Nephron (organoid): ENCODE measurements around the gene GNB1.

ENCODE experiments used
- H3K27ac Mint-ChIP-seq, 3 experiments: 2 replicates each; pipeline ENCODE4 v1.8.0; 2020; ENCODE audit warnings: mixed read lengths in 3 of 3, mild to moderate bottlenecking in 2 of 3, moderate library complexity in 1 of 3
- H3K27me3 Mint-ChIP-seq: 2 replicates; pipeline ENCODE4 v1.8.0; 2021; ENCODE audit warnings: low read depth, mild to moderate bottlenecking, moderate library complexity, mixed read lengths
- H3K36me3 Mint-ChIP-seq: 2 replicates; pipeline ENCODE4 v1.8.0; 2020; ENCODE audit warnings: low read depth, mixed read lengths
- H3K4me1 Mint-ChIP-seq: 2 replicates; pipeline ENCODE4 v1.8.0; 2020; ENCODE audit warnings: mixed read lengths
- H3K4me3 Mint-ChIP-seq, 3 experiments: 2 replicates each; pipeline ENCODE4 v1.8.0; 2020; ENCODE audit warnings: mild to moderate bottlenecking in 3 of 3, mixed read lengths in 3 of 3, moderate library complexity in 2 of 3
- H3K9me3 Mint-ChIP-seq: 2 replicates; pipeline ENCODE4 v1.8.0; 2020; ENCODE audit warnings: mixed read lengths
- TF ChIP-seq, protein P1 (sequence below), 3 experiments: fragments of 200-600 bp; sonication (generic); IDR thresholded peaks; one replicate each; pipeline ENCODE4 v1.5.0; 2021; ENCODE audit warnings: antibody characterized with exemption in 3 of 3; ENCODE audit not compliant: unreplicated experiment in 3 of 3

GNB1 gene

DNA sequence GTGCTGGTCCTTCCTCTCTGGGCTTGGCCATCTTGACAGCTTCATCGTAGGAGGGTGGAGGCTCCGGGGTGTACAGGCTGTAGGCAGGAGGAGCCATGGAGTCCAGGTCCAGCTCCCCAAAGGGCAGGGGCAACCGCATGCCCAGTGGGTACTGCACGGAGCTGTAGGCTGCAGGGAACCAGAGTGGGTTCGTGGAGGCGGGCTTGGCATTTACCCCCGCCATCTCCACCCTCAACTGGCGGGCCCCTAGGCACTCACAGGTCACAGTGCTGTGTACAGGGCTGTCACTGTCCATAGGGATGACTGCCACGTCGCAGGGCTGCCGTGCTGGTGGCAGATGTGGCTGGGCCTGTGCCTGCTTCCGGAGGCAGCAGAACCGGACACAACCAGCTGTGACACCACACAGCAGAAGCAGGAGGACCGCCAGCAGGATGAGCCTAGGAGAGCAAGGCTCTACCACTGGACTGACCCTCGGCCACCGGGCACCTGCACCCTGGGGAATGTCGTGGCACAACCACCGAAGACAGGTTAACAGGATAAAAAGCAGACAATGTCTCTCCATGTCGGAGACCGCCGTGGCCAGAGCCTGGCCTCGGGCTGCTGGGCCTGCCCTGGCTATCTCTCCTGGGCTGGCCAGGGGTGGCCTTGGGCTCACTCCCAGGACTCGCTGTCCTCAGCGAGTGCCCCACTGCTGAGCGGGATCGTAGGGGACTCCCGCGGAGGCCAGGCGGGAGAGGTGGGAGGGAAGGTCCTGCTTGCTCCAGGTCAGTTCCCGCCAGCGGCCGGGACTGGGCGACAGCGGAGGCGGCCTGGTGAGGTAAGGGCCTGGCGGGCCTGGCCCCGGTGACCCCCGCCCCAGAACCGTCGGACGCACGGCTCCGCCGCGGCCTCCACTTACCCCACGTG is 27.4 kb upstream of the GNB1 start:
- H3K4me1 Mint-ChIP-seq, result peaks cover 22% of the 10 kb centered on the region
- TF ChIP-seq, protein P1, sequence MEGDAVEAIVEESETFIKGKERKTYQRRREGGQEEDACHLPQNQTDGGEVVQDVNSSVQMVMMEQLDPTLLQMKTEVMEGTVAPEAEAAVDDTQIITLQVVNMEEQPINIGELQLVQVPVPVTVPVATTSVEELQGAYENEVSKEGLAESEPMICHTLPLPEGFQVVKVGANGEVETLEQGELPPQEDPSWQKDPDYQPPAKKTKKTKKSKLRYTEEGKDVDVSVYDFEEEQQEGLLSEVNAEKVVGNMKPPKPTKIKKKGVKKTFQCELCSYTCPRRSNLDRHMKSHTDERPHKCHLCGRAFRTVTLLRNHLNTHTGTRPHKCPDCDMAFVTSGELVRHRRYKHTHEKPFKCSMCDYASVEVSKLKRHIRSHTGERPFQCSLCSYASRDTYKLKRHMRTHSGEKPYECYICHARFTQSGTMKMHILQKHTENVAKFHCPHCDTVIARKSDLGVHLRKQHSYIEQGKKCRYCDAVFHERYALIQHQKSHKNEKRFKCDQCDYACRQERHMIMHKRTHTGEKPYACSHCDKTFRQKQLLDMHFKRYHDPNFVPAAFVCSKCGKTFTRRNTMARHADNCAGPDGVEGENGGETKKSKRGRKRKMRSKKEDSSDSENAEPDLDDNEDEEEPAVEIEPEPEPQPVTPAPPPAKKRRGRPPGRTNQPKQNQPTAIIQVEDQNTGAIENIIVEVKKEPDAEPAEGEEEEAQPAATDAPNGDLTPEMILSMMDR (IDR thresholded peaks at IDR 0.05; ENCODE audit: unreplicated experiment in 3 of 3), result no peak
- H3K4me3 Mint-ChIP-seq, result peak overlapping the region; percentile 57 to 62 (median 57)
- no peak overlapping the region for H3K27ac Mint-ChIP-seq
- H3K36me3 Mint-ChIP-seq, result no peaks in the 10 kb centered on the region
- no peaks in the 10 kb centered on the region for H3K9me3 Mint-ChIP-seq
- H3K27me3 Mint-ChIP-seq, result peaks cover 13% of the 10 kb centered on the region

DNA sequence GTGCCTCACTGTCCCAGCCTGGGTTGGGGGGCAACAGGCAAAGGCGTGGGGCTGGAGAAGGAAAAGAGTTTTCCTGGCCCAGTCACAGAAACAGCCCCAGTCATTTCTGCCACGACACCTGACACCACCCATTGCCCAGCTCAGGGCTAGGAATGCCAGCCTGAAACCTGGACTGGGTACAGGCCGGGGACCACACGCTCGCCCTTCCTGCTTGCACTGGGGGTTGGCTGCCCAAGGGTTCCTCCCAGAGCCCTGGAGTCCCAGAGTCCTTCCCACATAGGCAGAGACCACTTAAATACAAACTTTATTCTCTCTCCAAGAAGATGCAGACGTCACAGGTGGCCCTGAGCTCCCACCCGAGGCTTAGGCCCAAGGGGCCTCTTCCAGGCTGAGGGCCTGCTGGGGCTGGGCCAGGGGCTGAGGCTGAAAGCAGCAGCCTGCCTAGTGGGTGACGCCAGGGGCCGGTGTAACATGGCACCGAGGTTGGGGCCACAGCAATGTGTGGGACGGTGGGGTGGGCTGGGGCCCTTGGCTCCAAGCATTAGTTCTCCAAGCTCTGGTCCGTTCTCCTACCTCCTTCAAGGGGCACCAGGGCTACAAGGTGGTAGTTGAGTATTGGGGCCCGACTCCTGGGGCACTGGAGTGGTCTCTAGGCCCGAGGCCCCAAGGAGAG is 26.6 kb upstream of the GNB1 start:
- Mint-ChIP-seq H3K27me3 (peaks cover 13% of the 10 kb centered on the region), H3K27ac (no peak overlapping the region), H3K4me3 (peak overlapping the region; percentile 43 to 62 (median 57)), H3K9me3 (no peaks in the 10 kb centered on the region), H3K36me3 (no peaks in the 10 kb centered on the region), H3K4me1 (peaks cover 22% of the 10 kb centered on the region)
- TF ChIP-seq, protein P1 (IDR thresholded peaks at IDR 0.05; ENCODE audit: unreplicated experiment in 3 of 3), result no peak

DNA sequence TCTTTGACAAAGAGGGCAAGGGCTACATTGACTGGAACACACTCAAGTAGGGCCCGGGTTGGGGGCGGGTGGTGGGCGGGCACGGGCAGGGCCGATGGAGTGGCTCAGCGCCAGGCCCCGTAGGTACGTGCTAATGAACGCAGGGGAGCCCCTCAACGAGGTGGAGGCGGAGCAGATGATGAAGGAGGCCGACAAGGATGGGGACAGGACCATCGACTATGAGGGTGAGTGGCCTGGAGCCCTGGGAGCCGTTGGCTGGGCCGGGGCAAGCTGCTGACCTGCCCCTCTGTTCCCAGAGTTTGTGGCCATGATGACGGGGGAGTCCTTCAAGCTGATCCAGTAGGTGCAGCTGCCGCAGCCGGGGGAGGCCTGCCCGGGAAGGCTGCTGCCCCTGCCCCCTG is 26.0 kb upstream of the GNB1 start:
- peaks cover 13% of the 10 kb centered on the region for H3K27me3 Mint-ChIP-seq
- no peaks in the 10 kb centered on the region for H3K36me3 Mint-ChIP-seq
- H3K4me3 Mint-ChIP-seq, result peak overlapping the region in 1 of 3 experiments; percentile 42
- no peak overlapping the region for H3K27ac Mint-ChIP-seq
- TF ChIP-seq, protein P1 (IDR thresholded peaks at IDR 0.05; ENCODE audit: unreplicated experiment in 3 of 3), result no peak
- no peaks in the 10 kb centered on the region for H3K9me3 Mint-ChIP-seq
- peaks cover 22% of the 10 kb centered on the region for H3K4me1 Mint-ChIP-seq

DNA sequence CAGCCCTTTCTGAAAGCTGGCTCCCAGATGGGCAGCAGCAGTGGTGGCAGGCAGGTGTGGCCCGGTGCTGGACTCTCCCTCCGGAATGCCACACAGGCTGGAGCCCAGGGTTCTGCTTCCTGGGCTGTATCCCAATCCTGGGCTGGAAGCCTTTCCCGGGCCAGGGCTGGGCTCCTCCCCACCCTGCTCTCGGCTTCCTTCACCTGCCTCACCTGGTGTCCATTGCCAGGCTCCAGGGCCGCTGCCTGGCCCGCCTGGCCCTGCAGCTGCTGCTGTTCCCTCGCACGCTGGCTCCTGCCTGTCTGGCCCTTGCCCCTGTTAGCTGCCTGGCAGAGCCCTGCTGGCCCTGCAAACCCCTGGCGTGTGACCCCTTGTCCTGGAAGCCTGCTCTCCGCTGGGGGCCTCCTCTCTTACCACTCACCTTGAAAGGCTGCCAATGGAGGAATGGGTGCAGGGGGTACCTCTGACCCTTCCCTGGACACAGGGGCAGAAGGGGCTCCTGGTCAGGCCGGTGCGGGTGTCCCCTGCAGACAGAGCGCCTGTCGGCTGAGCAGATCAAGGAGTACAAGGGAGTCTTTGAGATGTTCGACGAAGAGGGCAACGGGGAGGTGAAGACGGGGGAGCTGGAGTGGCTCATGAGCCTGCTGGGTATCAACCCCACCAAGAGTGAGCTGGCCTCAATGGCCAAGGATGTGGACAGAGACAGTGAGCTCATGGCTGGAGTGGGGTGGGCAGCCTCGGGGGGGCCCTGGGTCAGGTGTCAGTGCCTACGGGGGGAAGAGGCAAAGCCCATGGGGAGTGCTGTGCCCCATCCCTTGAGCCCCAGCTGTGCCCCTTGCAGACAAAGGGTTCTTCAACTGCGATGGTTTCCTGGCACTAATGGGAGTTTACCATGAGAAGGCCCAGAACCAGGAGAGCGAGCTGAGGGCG is 25.3 kb upstream of the GNB1 start:
- Mint-ChIP-seq H3K4me1 (peaks cover 22% of the 10 kb centered on the region), H3K9me3 (no peaks in the 10 kb centered on the region), H3K36me3 (no peaks in the 10 kb centered on the region), H3K27me3 (peaks cover 13% of the 10 kb centered on the region), H3K4me3 (peak overlapping the region in 1 of 3 experiments; percentile 50), H3K27ac (no peak overlapping the region)
- TF ChIP-seq, protein P1 (IDR thresholded peaks at IDR 0.05; ENCODE audit: unreplicated experiment in 3 of 3), result no peak

DNA sequence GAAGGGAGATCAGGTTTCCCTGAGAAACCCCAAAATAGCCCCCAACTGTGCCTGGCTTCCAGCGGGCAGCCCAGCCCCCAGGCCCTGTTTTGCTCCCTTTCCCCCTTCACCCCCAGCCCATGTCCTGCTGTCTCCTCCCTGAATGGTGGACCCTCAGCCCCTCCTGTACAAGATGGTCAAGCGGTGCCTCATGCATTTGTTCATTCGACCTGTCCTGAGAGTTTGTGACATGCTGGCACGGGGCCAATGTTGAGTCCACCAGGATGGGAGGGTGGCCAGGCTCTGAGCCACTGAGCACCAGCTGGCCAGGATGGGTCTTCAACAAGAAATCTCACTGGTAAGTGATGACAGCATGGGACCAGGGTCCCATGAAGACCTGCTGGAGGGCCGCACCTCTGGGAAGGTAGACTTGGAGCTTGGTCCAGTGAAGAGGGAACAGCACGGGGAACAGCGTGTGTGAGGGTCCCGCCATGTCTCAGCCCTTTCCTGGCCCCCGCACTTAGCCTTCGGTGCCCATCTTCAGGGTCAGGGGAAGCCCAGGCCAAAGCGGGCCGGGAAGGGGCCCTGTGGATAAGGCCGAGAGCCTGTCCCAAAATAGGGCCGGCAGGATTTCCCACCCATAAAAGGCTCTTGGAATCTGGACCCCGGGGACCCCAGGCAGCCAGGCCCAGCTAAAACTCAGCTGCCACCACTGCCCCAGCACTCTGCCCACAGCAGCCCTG is 24.2 kb upstream of the GNB1 start, which contains the start of gene CALML6:
Gene CALML6 (plus strand): TSS at position 290 of the 722 bp plus-strand sequence. CDS start 21 bp downstream, at position 311.
- H3K27ac Mint-ChIP-seq, result no peak within 1 kb of the TSS
- peaks cover 13% of the 10 kb centered on the region for H3K27me3 Mint-ChIP-seq
- TF ChIP-seq, protein P1 (IDR thresholded peaks at IDR 0.05; ENCODE audit: unreplicated experiment in 3 of 3), result no peak
- peak within 1 kb of the TSS in 1 of 3 experiments; percentile 63 for H3K4me3 Mint-ChIP-seq
- H3K4me1 Mint-ChIP-seq, result peaks cover 26% of the 10 kb centered on the region
- no peaks in the 10 kb centered on the region for H3K9me3 Mint-ChIP-seq
- no peaks in the 10 kb centered on the region for H3K36me3 Mint-ChIP-seq
